Gastrocnemius medialis (tissue), 4 donors: ENCODE results near the gene HDAC4.
A peak's percentile ranks its signal among the peaks of the same experiment; 100 is the strongest.

Experiments used
- POLR2A ChIP-seq, 2 donors: fragments of 450-650 bp; IDR thresholded peaks; one replicate each; pipeline ENCODE4 v1.6.1; 2017; ENCODE audit warnings: antibody characterized with exemption in 2 of 2, mild to moderate bottlenecking in 2 of 2, moderate library complexity in 2 of 2
- TF ChIP-seq, protein P1 (sequence below), 5 experiments: fragments of 450-650 bp in 3 of 5; fragments of 200-600 bp in 2 of 5; sonication (generic) in 2 of 5; IDR thresholded peaks in 4 of 5; conservative IDR thresholded peaks in 1 of 5; 1 replicate in 4 of 5; 2 replicates in 1 of 5; pipeline ENCODE4 v1.5.1; 2016 to 2019; ENCODE audit warnings: antibody characterized with exemption in 5 of 5, mild to moderate bottlenecking in 3 of 5, moderate library complexity in 3 of 5

DNA sequence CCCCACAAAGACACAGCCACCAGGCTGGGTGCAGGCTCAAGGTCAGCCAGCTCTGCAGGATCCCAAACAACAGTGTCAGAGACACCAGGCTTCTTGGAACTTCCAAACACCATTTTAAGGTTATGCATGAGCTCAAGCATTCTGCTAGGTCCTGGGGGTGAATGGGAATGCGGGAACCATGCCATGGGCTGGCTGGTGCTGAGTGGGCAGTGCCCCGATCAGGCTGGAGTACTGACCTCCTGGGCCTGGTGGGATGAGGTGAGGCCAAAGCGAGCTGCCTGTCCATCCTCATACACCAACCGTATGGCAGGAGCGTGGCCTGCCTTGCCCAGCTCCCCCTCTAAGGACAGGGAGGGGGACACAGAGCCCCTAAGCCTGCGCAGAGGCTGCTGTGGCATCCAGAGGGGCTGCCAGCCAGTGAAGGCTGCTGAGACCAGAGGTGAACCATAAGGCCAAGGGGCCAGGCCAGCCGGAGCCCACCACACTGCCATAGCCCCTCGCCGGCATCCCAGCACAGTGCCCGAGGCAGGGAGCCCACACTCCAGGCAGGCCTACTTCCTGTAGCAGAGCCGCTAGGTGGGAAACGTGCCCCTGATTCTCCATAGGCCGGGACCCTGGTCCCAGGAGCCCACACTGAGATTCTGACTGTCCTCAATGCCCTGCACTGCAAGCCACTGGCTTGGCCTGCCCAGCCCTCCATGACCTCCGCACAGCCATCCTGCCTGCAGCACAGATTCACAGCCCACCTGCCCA lies 135.0 kb downstream of the HDAC4 start:
- TF ChIP-seq, protein P1, sequence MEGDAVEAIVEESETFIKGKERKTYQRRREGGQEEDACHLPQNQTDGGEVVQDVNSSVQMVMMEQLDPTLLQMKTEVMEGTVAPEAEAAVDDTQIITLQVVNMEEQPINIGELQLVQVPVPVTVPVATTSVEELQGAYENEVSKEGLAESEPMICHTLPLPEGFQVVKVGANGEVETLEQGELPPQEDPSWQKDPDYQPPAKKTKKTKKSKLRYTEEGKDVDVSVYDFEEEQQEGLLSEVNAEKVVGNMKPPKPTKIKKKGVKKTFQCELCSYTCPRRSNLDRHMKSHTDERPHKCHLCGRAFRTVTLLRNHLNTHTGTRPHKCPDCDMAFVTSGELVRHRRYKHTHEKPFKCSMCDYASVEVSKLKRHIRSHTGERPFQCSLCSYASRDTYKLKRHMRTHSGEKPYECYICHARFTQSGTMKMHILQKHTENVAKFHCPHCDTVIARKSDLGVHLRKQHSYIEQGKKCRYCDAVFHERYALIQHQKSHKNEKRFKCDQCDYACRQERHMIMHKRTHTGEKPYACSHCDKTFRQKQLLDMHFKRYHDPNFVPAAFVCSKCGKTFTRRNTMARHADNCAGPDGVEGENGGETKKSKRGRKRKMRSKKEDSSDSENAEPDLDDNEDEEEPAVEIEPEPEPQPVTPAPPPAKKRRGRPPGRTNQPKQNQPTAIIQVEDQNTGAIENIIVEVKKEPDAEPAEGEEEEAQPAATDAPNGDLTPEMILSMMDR (IDR thresholded peaks at IDR 0.05 in 4 of 5, conservative IDR thresholded peaks at IDR 0.05 in 1 of 5) = peak in 1 of 5 experiments; percentile 3
- TF ChIP-seq POLR2A (IDR thresholded peaks at IDR 0.05) = no peak
